ENCODE measurements around the gene CCDC171. TPM values are rescaled to one million over a fixed set of nuclear protein-coding genes. Genes with fewer than 3 reads are reported as not detected.

CCDC171 gene
- total and polyA plus RNA-seq, 2 donors, result 1.6 to 20.4 TPM

- Histone ChIP-seq H3K4me1 (ENCODE audit: insufficient read depth) (no peaks in the 10 kb centered on the region), H3K27ac (ENCODE audit: low read depth) (no peak overlapping the region), H3K36me3 (ENCODE audit: insufficient read depth) (no peaks in the 10 kb centered on the region), H3K4me3 (ENCODE audit: low read depth, low read length) (no peak overlapping the region)
- 23% methylated on average over 1 of the region's 1 CpG for WGBS
- DNase-seq (ENCODE audit: extremely low spot score), result no peak
Measured at GRCh38 chr9:15724612-15725011, 171.8 kb downstream of the CCDC171 start.

GRCh38 chr9:15725953-15726352 is 173.1 kb downstream of the CCDC171 start:
- Histone ChIP-seq H3K27ac (ENCODE audit: low read depth) (no peak overlapping the region), H3K36me3 (ENCODE audit: insufficient read depth) (no peaks in the 10 kb centered on the region), H3K4me3 (ENCODE audit: low read depth, low read length) (no peak overlapping the region), H3K4me1 (ENCODE audit: insufficient read depth) (no peaks in the 10 kb centered on the region)
- 75% methylated on average over 1 of the region's 1 CpG for WGBS
- DNase-seq (ENCODE audit: extremely low spot score), result no peak

GRCh38 chr9:15729507-15729906 is 176.7 kb downstream of the CCDC171 start:
- WGBS, result 73% methylated on average over 2 of the region's 2 CpGs
- DNase-seq (ENCODE audit: extremely low spot score), result no peak
- H3K4me3 ChIP-seq (ENCODE audit: low read depth, low read length), result no peak overlapping the region
- no peak overlapping the region for H3K27ac ChIP-seq (ENCODE audit: low read depth)
- no peaks in the 10 kb centered on the region for H3K4me1 ChIP-seq (ENCODE audit: insufficient read depth)
- H3K36me3 ChIP-seq (ENCODE audit: insufficient read depth), result no peaks in the 10 kb centered on the region

GRCh38 chr9:15735083-15735857 is 182.4 kb downstream of the CCDC171 start:
- Histone ChIP-seq H3K36me3 (ENCODE audit: insufficient read depth) (no peaks in the 10 kb centered on the region), H3K4me3 (ENCODE audit: low read depth, low read length) (no peak overlapping the region), H3K4me1 (ENCODE audit: insufficient read depth) (no peaks in the 10 kb centered on the region), H3K27ac (ENCODE audit: low read depth) (no peak overlapping the region)
- WGBS, result 48% methylated on average over 5 of the region's 5 CpGs
- peak; percentile 36 for DNase-seq (ENCODE audit: extremely low spot score)

GRCh38 chr9:15736569-15736968 is 183.7 kb downstream of the CCDC171 start:
- no peak overlapping the region for H3K27ac ChIP-seq (ENCODE audit: low read depth)
- no peak overlapping the region for H3K4me3 ChIP-seq (ENCODE audit: low read depth, low read length)
- no peaks in the 10 kb centered on the region for H3K36me3 ChIP-seq (ENCODE audit: insufficient read depth)
- 97% methylated on average over 6 of the region's 6 CpGs for WGBS
- no peaks in the 10 kb centered on the region for H3K4me1 ChIP-seq (ENCODE audit: insufficient read depth)
- DNase-seq (ENCODE audit: extremely low spot score), result no peak

- Histone ChIP-seq H3K27ac (ENCODE audit: low read depth) (no peak overlapping the region), H3K4me1 (ENCODE audit: insufficient read depth) (no peaks in the 10 kb centered on the region), H3K4me3 (ENCODE audit: low read depth, low read length) (no peak overlapping the region), H3K36me3 (ENCODE audit: insufficient read depth) (no peaks in the 10 kb centered on the region)
- 55% methylated on average over 1 of the region's 1 CpG for WGBS
- DNase-seq (ENCODE audit: extremely low spot score), result no peak
Measured at GRCh38 chr9:15738011-15738410, 185.2 kb downstream of the CCDC171 start.

GRCh38 chr9:15741015-15741414 is 188.2 kb downstream of the CCDC171 start:
- no peak overlapping the region for H3K4me3 ChIP-seq (ENCODE audit: low read depth, low read length)
- WGBS, result 43% methylated on average over 2 of the region's 2 CpGs
- H3K4me1 ChIP-seq (ENCODE audit: insufficient read depth), result no peaks in the 10 kb centered on the region
- H3K36me3 ChIP-seq (ENCODE audit: insufficient read depth), result peaks cover 3% of the 10 kb centered on the region
- no peak overlapping the region for H3K27ac ChIP-seq (ENCODE audit: low read depth)
- DNase-seq (ENCODE audit: extremely low spot score), result no peak

- 84% methylated on average over 1 of the region's 1 CpG for WGBS
- Histone ChIP-seq H3K4me1 (ENCODE audit: insufficient read depth) (no peaks in the 10 kb centered on the region), H3K27ac (ENCODE audit: low read depth) (no peak overlapping the region), H3K4me3 (ENCODE audit: low read depth, low read length) (no peak overlapping the region), H3K36me3 (ENCODE audit: insufficient read depth) (peaks cover 3% of the 10 kb centered on the region)
- DNase-seq (ENCODE audit: extremely low spot score), result no peak
Measured at GRCh38 chr9:15743512-15743911, 190.7 kb downstream of the CCDC171 start.

- 71% methylated on average over 3 of the region's 3 CpGs for WGBS
- no peak overlapping the region for H3K4me3 ChIP-seq (ENCODE audit: low read depth, low read length)
- peaks cover 3% of the 10 kb centered on the region for H3K36me3 ChIP-seq (ENCODE audit: insufficient read depth)
- no peak for DNase-seq (ENCODE audit: extremely low spot score)
- no peaks in the 10 kb centered on the region for H3K4me1 ChIP-seq (ENCODE audit: insufficient read depth)
- no peak overlapping the region for H3K27ac ChIP-seq (ENCODE audit: low read depth)
Measured at GRCh38 chr9:15744196-15744595, 191.4 kb downstream of the CCDC171 start.

GRCh38 chr9:15746905-15747304 is 194.1 kb downstream of the CCDC171 start:
- H3K27ac ChIP-seq (ENCODE audit: low read depth), result no peak overlapping the region
- 80% methylated on average over 7 of the region's 7 CpGs for WGBS
- no peak overlapping the region for H3K4me3 ChIP-seq (ENCODE audit: low read depth, low read length)
- no peaks in the 10 kb centered on the region for H3K4me1 ChIP-seq (ENCODE audit: insufficient read depth)
- H3K36me3 ChIP-seq (ENCODE audit: insufficient read depth), result peaks cover 3% of the 10 kb centered on the region
- DNase-seq (ENCODE audit: extremely low spot score), result no peak

- no peaks in the 10 kb centered on the region for H3K36me3 ChIP-seq (ENCODE audit: insufficient read depth)
- DNase-seq (ENCODE audit: extremely low spot score), result no peak
- H3K4me3 ChIP-seq (ENCODE audit: low read depth, low read length), result no peak overlapping the region
- no peak overlapping the region for H3K27ac ChIP-seq (ENCODE audit: low read depth)
- no peaks in the 10 kb centered on the region for H3K4me1 ChIP-seq (ENCODE audit: insufficient read depth)
Measured at GRCh38 chr9:15755660-15756059, 202.8 kb downstream of the CCDC171 start.

- Histone ChIP-seq H3K36me3 (ENCODE audit: insufficient read depth) (no peaks in the 10 kb centered on the region), H3K4me1 (ENCODE audit: insufficient read depth) (no peaks in the 10 kb centered on the region), H3K4me3 (ENCODE audit: low read depth, low read length) (no peak overlapping the region), H3K27ac (ENCODE audit: low read depth) (no peak overlapping the region)
- no peak for DNase-seq (ENCODE audit: extremely low spot score)
- WGBS, result 89% methylated on average over 2 of the region's 2 CpGs
Measured at GRCh38 chr9:15761551-15761950, 208.7 kb downstream of the CCDC171 start.

- Histone ChIP-seq H3K36me3 (ENCODE audit: insufficient read depth) (no peaks in the 10 kb centered on the region), H3K4me1 (ENCODE audit: insufficient read depth) (no peaks in the 10 kb centered on the region), H3K4me3 (ENCODE audit: low read depth, low read length) (no peak overlapping the region), H3K27ac (ENCODE audit: low read depth) (no peak overlapping the region)
- no peak for DNase-seq (ENCODE audit: extremely low spot score)
- 70% methylated on average over 1 of the region's 1 CpG for WGBS
Measured at GRCh38 chr9:15763371-15763770, 210.5 kb downstream of the CCDC171 start.

- Histone ChIP-seq H3K4me3 (ENCODE audit: low read depth, low read length) (no peak overlapping the region), H3K27ac (ENCODE audit: low read depth) (no peak overlapping the region), H3K36me3 (ENCODE audit: insufficient read depth) (no peaks in the 10 kb centered on the region), H3K4me1 (ENCODE audit: insufficient read depth) (no peaks in the 10 kb centered on the region)
- 86% methylated on average over 2 of the region's 2 CpGs for WGBS
- no peak for DNase-seq (ENCODE audit: extremely low spot score)
Measured at GRCh38 chr9:15764131-15764530, 211.3 kb downstream of the CCDC171 start.

GRCh38 chr9:15769547-15769946 is 216.7 kb downstream of the CCDC171 start:
- Histone ChIP-seq H3K4me3 (ENCODE audit: low read depth, low read length) (no peak overlapping the region), H3K36me3 (ENCODE audit: insufficient read depth) (no peaks in the 10 kb centered on the region), H3K27ac (ENCODE audit: low read depth) (no peak overlapping the region), H3K4me1 (ENCODE audit: insufficient read depth) (no peaks in the 10 kb centered on the region)
- 62% methylated on average over 5 of the region's 5 CpGs for WGBS
- DNase-seq (ENCODE audit: extremely low spot score), result no peak
